ENCODE results near the gene TDRD12. TPM values are rescaled to one million over a fixed set of nuclear protein-coding genes. Genes with fewer than 3 reads are reported as not detected.
"Not testable (repeated sequence)": the region's sequence is repeated elsewhere in the genome, so short reads cannot be mapped to it uniquely, and the experiment has no call there.

TDRD12 gene
- total RNA-seq, 4 donors from 2014 or later = 0.48 TPM; not detected in 3

- WGBS, 2 donors (ENCODE audit: low coverage in 1 of 2) = 89 to 93% methylated on average over 6 to 7 of the region's 7 CpGs
- H3K27me3 ChIP-seq; H3K4me3 ChIP-seq; DNase-seq; H3K27ac ChIP-seq; H3K4me1 ChIP-seq; in situ Hi-C loops (cut with MboI; ENCODE audit: low pct_ligation_motif_present in 1 of 4, low pct_unique_long_range_greater_than_20kb in 1 of 4, low sequenced_read_pairs in 3 of 4); H3K36me3 ChIP-seq; intact Hi-C loops (cut with DNase I; ENCODE audit: low total_unique reads); H3K9me3 ChIP-seq: not testable (repeated sequence)
Measured at GRCh38 chr19:32833388-32833787, 113.8 kb downstream of the TDRD12 start.

GRCh38 chr19:32837531-32837930, 118.0 kb downstream of the TDRD12 start:
- in situ Hi-C loops (cut with MboI; ENCODE audit: low pct_ligation_motif_present in 1 of 4, low pct_unique_long_range_greater_than_20kb in 1 of 4, low sequenced_read_pairs in 3 of 4) (no loop called here), intact Hi-C loops (cut with DNase I; ENCODE audit: low total_unique reads) (no loop called here)
- 80 to 90% methylated on average over 4 to 7 of the region's 7 CpGs for WGBS, 2 donors (ENCODE audit: low coverage in 1 of 2)
- no peaks in the 10 kb centered on the region for H3K27me3 ChIP-seq
- no peaks in the 10 kb centered on the region for H3K36me3 ChIP-seq
- no peak for DNase-seq
- H3K4me1 ChIP-seq = no peaks in the 10 kb centered on the region
- peaks cover 0 to 7% of the 10 kb centered on the region in 2 donors for H3K9me3 ChIP-seq
- TF ChIP-seq EP300 (IDR thresholded peaks at IDR 0.05; ENCODE audit: low read depth) = no peak
- no peak for TF ChIP-seq POLR2A (IDR thresholded peaks at IDR 0.05)
- no peak for TF ChIP-seq CTCF (IDR thresholded peaks at IDR 0.05)
- TF ChIP-seq POLR2AphosphoS5 (IDR thresholded peaks at IDR 0.05) = no peak
- H3K4me3 ChIP-seq = no peak overlapping the region
- H3K27ac ChIP-seq = no peak overlapping the region

DNA sequence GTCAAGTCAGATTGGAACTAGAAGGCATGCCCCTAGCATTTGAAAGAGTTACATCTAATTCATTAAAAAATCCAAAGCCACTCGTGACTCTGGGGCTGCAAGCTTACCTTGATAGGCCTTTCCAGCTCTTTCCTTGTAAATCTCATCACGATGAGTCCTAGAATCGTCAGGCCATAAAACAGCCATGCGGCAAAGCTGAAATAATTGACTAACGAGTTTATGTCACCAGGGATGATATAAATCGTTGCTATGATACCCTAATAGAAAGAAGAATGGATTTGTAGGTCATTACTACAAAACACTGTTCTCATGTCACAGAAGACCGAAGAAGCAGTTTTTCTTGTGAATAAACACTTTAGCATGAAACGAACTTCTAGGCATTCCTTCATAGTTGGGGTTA, 122.5 kb downstream of the TDRD12 start:
- 71 to 76% methylated on average over 3 to 8 of the region's 8 CpGs for WGBS, 2 donors (ENCODE audit: low coverage in 1 of 2)
- H3K36me3 ChIP-seq = no peaks in the 10 kb centered on the region
- peaks cover 0 to 7% of the 10 kb centered on the region in 2 donors for H3K9me3 ChIP-seq
- intact Hi-C loops (cut with DNase I; ENCODE audit: low total_unique reads) (no loop called here), in situ Hi-C loops (cut with MboI; ENCODE audit: low pct_ligation_motif_present in 1 of 4, low pct_unique_long_range_greater_than_20kb in 1 of 4, low sequenced_read_pairs in 3 of 4) (no loop called here)
- H3K4me3 ChIP-seq = no peak overlapping the region
- H3K27me3 ChIP-seq = no peaks in the 10 kb centered on the region
- H3K4me1 ChIP-seq = no peaks in the 10 kb centered on the region
- no peak for TF ChIP-seq POLR2A (IDR thresholded peaks at IDR 0.05)
- no peak for TF ChIP-seq EP300 (IDR thresholded peaks at IDR 0.05; ENCODE audit: low read depth)
- no peak overlapping the region for H3K27ac ChIP-seq
- DNase-seq = no peak

DNA sequence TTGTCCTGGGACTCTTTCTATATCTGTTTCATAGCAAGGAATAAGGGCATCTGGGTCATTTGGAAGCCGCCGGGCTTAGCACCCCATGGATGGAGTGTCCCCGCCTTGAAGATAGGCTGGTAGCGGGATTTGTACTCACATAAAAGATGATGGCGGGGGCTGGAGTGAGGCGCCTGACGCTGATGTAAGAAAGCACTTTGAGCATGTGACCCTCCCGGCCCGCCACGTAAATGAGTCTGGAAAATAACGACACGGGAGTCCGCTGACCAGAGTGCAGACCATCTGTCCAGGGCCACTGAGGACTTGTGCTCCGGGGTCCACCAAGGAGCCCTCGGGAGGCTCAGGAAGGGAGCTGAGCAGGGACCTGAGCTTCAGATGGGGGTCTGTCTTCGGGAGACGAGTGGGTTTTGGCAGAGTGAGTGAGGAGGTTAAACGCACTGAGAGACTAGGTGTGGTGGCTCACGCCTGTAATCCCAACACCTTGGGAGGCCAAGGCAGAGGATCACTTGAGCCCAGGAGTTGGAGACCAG, 124.2 kb downstream of the TDRD12 start:
- Histone ChIP-seq H3K4me1 (no peaks in the 10 kb centered on the region), H3K27ac (no peak overlapping the region), H3K9me3 (peaks cover 0 to 7% of the 10 kb centered on the region in 2 donors), H3K27me3 (no peaks in the 10 kb centered on the region), H3K4me3 (no peak overlapping the region), H3K36me3 (no peaks in the 10 kb centered on the region)
- no peak for TF ChIP-seq POLR2A (IDR thresholded peaks at IDR 0.05)
- no peak for TF ChIP-seq POLR2AphosphoS5 (IDR thresholded peaks at IDR 0.05)
- no peak for TF ChIP-seq CTCF (IDR thresholded peaks at IDR 0.05)
- no peak for TF ChIP-seq EP300 (IDR thresholded peaks at IDR 0.05; ENCODE audit: low read depth)
- in situ Hi-C loops (cut with MboI; ENCODE audit: low pct_ligation_motif_present in 1 of 4, low pct_unique_long_range_greater_than_20kb in 1 of 4, low sequenced_read_pairs in 3 of 4) (no loop called here), intact Hi-C loops (cut with DNase I; ENCODE audit: low total_unique reads) (no loop called here)
- no peak for DNase-seq
- WGBS, 2 donors (ENCODE audit: low coverage in 1 of 2) = 93 to 100% methylated on average over 1 to 19 of the region's 19 CpGs

- H3K4me3 ChIP-seq; H3K27me3 ChIP-seq; in situ Hi-C loops (cut with MboI; ENCODE audit: low pct_ligation_motif_present in 1 of 4, low pct_unique_long_range_greater_than_20kb in 1 of 4, low sequenced_read_pairs in 3 of 4); H3K36me3 ChIP-seq; DNase-seq; H3K27ac ChIP-seq; intact Hi-C loops (cut with DNase I; ENCODE audit: low total_unique reads); H3K4me1 ChIP-seq; H3K9me3 ChIP-seq: not testable (repeated sequence)
- WGBS, 2 donors (ENCODE audit: low coverage in 1 of 2) = no CpG with 5 or more reads among the region's 2 CpGs
Measured at GRCh38 chr19:32848035-32848434, 128.5 kb downstream of the TDRD12 start.

GRCh38 chr19:32852216-32852615, 132.6 kb downstream of the TDRD12 start:
- Histone ChIP-seq H3K4me3 (no peak overlapping the region), H3K4me1 (no peaks in the 10 kb centered on the region), H3K27me3 (no peaks in the 10 kb centered on the region), H3K9me3 (no peaks in the 10 kb centered on the region), H3K36me3 (no peaks in the 10 kb centered on the region), H3K27ac (no peak overlapping the region)
- no peak for DNase-seq
- WGBS, 2 donors (ENCODE audit: low coverage in 1 of 2) = 78 to 90% methylated on average over 6 of the region's 6 CpGs
- in situ Hi-C loops (cut with MboI; ENCODE audit: low pct_ligation_motif_present in 1 of 4, low pct_unique_long_range_greater_than_20kb in 1 of 4, low sequenced_read_pairs in 3 of 4) = no loop called here
- intact Hi-C loops (cut with DNase I; ENCODE audit: low total_unique reads) = loop anchor here (5.0 kb wide), 1 partner anchor 1635 kb away; no protein-coding TSS in a partner anchor
- no peak for TF ChIP-seq POLR2AphosphoS5 (IDR thresholded peaks at IDR 0.05)
- TF ChIP-seq CTCF (IDR thresholded peaks at IDR 0.05) = no peak
- no peak for TF ChIP-seq POLR2A (IDR thresholded peaks at IDR 0.05)
- no peak for TF ChIP-seq EP300 (IDR thresholded peaks at IDR 0.05; ENCODE audit: low read depth)

DNA sequence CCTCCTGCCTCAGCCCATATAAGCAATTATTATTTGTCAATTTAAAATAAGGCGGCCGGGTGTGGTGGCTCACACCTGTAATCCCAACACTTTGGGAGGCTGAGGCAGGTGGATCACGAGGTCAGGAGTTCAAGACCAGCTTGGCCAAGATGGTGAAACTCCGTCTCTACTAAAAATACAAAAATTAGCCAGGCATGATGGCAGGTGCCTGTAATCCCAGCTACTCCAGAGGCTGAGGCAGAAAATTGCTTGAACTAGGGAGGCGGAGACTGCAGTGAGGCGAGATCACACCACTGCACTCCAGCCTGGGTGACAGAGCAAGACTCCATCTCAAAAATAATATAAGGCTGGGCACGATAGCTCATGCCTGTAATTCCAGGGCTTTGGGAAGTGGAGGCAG, 137.3 kb downstream of the TDRD12 start:
- H3K36me3 ChIP-seq; DNase-seq; in situ Hi-C loops (cut with MboI; ENCODE audit: low pct_ligation_motif_present in 1 of 4, low pct_unique_long_range_greater_than_20kb in 1 of 4, low sequenced_read_pairs in 3 of 4); H3K4me1 ChIP-seq; H3K27me3 ChIP-seq; H3K4me3 ChIP-seq; intact Hi-C loops (cut with DNase I; ENCODE audit: low total_unique reads); H3K9me3 ChIP-seq; H3K27ac ChIP-seq: not testable (repeated sequence)
- WGBS, 2 donors (ENCODE audit: low coverage in 1 of 2) = 90 to 96% methylated on average over 4 to 7 of the region's 7 CpGs
